HG03565 (cell line): Measurements from ENCODE around the gene PDLIM1.
A peak's percentile ranks its signal among the peaks of the same experiment; 100 is the strongest.

Experiments
- ATAC-seq: cut with Tn5 transposase; IDR thresholded peaks from one replicate; pipeline ENCODE4 v1.9.1; 2021; ENCODE audit warnings: mild to moderate bottlenecking, moderate library complexity; ENCODE audit not compliant: unreplicated experiment

Gene PDLIM1

DNA sequence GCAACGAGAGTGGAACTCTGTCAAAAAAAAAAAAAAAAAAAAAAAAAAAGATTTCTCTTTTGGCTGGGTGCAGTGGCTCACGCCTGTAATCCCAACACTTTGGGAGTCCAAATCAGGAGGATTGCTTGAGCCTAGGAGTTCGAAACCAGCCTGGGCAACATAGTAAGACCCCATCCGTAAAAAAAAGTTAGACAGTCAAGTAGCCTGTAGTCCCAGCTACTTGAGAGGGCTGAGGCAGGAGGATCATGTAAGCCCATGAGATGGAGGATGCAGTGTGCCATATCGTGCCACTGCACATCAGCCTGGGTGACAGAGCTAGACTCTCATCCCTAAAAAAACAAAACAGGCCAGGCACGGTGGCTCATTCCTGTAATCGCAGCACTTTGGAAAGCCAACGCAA lies 25.2 kb downstream of the PDLIM1 start:
- no peak for ATAC-seq

DNA sequence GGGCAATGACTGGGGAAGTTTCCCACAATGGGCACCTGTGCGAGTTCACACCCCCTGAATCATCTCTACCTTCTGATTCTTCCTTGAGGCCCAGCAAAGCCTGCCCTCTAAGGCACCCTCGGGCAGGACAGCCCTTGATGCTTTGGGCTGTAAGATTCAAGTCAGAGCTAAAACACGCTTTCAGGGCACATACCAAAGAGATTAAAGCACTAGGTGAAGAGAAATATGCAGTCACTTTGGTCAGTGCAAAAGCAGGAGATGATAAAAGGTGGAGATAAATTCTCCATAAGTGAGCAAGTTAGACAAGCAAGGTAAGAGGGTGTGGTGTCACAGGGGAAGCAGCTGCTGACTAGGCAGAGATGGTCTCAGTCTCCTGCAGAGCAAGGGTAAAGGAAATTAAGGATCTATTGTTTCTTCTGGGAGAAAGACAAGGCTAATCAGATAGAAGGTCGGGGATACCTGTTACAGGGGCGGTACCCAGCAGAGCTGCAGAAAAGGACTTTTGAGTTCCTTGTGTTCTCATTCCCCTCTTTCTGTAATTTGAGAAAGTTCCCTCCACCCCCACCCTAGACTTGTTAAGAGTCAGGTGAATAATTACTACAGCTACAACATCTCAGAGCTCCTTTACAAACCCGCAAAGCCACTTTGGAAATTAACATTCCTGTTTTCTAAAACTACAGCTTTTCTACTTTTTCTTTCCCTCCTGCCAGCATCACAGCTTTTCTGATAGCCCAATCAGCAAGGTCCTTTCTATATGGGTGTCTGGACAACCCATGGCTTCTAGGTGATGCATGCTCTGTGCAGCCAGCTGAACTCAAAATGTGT lies 26.4 kb downstream of the PDLIM1 start:
- no peak for ATAC-seq

DNA sequence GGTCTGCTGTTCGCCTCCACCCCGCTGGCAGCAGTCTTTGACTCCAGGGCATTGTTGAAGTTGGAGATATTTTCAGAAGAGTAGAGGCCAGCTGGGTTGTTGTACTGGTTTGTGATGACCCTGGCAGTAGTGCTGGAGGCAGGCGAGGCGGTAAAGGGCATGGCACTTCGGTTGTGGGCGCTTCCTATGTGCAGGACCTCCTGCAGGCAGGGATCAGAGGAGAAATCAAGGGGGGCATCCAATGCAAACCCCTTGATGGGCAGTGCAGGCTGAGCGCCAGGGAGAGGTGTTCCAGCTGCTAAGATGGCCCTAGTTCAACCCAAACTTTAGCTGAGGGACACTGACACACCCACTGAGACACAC lies 27.0 kb downstream of the PDLIM1 start:
- ATAC-seq, result no peak

DNA sequence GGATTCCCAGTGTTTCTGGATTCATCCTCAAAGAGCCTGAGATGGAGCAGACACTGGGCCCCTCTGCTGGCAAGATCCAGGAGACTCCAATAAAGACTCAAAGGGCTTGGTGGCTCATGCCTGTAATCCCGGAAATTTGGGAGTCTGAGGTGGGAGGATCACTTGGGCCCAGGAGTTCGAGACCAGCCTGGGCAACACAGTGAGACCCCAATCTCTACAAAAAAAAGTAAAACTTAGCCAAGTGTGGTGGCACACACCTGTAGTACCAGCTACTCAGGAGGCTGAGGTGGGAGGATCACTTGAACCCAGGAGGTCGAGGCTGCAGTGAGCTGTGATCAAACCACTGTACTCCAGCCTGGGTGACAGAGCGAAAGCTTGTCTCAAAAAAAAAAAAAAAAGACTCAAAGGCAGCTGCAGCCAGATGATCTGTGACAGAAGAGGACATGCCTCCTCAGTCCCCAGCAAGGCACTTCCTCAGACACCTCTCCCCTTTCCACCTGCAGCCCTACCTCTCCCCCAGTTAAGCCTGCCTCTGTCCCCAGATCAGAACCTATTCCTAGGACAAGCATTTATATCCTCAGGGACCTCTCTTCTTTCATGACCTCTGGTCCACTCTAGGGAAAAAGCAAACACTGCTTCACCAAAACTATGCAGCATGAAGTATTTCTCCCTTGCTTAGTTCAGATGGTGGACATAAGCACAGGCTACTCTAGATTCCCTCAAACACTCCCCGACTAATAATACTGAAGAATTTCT lies 27.9 kb downstream of the PDLIM1 start:
- no peak for ATAC-seq

DNA sequence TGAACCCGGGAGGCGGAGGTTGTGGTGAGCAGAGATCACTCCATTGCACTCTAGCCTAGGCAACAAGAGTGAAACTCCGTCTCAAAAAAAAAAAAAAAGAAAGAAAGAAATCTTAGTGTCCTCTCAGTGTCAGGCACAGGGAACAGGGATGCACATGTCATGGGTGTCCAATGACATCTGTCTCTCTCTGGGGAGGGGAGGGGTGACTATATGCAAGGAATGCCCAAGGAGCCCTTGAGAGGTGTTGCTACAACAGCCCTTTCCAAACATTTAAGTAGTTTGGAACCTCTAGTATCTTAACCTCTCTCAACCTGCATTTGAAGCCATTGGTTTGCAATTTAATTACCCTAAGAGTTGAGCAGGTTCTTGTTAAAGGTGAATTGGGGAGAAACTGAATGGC lies 28.9 kb downstream of the PDLIM1 start:
- ATAC-seq, result no peak

DNA sequence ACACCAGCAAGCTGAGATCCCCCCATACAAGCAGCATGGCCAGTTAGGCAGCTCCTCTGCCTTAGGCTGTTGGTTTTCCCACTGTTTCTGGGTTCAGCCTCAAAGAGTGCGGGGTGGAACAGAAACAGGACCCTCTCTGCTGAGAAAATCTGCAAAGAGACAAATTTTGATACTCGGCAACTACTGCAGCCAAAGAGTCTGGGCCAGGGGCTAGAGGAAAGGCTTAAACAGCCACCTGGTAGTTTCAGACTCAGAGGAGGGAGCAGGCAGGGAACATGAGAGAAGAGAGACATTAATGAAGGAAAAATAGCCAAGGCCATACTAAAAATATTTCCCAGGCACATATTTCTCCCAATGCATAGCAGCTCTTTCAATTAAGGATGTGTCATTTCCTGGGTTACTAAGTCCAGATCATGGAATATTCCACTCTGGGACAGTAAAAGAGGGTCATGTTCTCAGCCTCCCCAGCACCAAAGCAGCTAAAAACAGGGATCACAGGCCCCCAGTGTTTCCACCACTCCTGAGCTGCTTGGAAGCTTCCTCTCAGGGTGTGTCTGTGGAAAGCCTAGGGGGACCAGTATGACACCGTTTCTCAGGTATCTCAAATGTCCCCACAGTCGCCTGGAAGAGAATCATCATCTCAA lies 29.8 kb downstream of the PDLIM1 start:
- no peak for ATAC-seq

DNA sequence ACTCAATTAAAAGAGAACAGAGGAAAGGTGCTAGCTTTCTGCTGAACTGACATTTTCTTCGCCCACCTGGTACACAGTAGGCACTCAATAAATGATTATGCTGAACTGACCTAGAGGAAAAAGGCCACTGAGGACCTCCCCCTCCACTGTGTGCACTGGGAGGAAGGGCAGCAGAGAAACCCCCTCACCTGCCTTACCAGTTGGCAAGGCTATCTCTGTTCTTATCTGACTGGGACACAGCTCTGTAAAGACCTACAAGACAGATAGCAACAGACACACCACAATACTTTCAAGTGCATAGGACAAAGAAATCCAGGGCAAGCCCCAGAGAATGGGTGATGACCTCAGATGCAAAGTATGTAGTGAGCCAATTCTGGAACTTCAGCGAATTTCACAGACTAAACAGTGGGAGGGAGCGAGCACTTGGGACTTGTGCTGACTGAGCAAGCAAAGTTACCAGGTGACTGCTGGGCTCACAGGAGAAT lies 30.4 kb downstream of the PDLIM1 start:
- ATAC-seq, result peak; percentile 70

DNA sequence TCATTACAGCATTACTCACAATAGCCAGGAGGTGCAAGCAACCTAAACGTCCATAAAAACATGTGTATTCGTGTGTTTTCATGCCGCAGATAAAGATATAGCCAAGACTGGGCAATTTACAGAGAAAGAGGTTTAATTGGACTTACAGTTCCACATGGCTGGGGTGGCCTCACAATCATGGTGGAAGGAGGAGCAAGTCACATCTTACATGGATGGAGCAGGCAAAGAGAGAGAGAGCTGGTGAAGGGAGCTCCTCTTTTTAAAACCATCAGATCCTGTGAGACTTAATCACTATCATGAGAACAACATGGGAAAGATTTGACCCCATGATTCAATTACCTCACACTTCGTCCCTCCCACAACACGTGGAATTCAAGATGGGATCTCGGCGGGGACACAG lies 33.0 kb downstream of the PDLIM1 start:
- no peak for ATAC-seq

DNA sequence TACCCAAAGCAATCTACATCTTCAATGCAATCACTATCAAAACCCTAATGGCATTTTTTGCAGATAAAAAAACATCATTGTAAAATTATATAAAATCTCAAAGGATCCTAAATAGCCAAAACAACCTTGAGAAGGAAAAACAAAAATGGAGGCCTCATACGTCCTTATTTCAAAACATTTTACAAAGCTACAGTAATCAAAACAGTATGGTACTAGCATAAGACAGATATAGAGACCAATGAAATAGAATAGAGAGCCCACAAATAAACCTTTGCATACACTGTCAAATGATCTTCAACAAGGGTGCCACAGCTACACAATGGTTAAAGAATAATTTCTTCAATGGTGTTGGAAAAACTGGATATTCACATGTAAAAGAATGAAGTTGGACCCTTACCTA lies 34.5 kb downstream of the PDLIM1 start:
- ATAC-seq, result no peak

DNA sequence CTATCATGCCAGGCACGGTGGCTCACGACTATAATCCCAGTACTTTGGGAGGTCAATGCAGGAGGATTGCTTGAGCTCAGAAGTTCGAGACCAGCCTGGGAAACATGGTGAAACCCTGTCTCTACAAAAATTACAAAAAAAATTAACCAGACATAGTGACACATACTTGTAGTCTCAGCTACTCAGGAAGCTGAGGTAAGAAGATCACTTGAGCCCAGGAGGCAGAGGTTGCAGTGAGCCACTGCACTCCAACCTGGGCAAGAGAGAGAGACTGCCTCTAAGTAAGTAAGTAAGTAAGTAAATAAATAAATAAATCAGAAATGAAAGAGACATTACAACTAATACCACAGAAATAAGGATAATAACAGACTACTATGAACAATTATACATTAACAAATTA lies 36.2 kb downstream of the PDLIM1 start:
- no peak for ATAC-seq

DNA sequence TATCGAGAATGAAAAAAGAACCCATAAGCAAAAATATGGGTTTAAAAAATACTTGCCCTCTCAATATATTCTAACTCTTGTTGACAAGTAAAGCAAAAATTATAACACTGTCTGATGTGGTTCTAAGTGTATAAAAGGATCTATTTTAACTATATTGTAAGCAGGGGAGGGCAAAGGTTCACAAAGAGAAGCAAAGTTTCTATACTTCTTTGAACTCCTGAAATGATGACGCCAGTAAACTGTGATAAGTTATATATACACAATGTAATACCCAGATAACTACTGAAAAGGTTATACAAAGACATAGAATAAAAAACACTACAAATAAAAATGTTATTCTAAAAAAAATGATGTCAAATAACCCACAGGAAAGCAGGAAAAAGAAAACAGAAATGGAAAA lies 37.1 kb downstream of the PDLIM1 start:
- no peak for ATAC-seq

DNA sequence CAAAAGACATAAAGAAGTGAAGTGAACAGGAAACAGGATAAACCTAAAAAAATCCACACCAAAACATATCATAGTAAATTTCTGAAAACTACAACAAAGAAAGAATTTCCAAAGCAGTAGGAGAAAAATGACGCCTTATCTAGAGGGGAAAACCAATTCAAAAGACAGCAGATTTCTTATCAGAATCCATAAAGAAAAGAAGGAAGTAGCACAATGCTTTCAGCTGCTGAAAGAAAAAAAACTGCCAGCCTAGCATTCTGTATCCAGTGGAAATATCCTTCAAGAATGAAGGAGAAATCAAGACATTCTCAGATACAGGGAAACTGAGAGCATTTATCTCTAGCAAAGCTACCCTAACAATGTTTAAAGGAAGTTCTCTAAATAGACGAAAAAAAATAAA lies 37.8 kb downstream of the PDLIM1 start:
- ATAC-seq, result no peak

DNA sequence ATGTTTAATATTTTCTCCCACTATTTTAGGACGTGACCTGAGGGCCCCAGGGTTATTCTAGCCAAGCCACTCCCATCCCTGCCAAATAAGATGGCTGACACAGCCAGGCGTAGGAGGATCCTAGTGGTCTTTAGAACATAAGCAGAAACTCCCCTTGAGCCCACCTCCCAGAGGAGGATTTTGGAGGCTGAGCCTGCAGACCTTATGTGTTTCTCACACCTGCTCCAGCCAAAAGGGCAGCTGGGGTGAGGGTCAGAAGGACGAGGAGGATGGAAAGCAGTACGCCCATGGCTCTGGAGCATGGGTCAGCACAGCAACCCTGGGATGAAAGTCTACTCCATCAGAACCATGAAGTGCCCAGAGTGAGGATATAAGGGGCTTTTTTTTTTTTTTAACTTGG lies 39.9 kb downstream of the PDLIM1 start:
- no peak for ATAC-seq

DNA sequence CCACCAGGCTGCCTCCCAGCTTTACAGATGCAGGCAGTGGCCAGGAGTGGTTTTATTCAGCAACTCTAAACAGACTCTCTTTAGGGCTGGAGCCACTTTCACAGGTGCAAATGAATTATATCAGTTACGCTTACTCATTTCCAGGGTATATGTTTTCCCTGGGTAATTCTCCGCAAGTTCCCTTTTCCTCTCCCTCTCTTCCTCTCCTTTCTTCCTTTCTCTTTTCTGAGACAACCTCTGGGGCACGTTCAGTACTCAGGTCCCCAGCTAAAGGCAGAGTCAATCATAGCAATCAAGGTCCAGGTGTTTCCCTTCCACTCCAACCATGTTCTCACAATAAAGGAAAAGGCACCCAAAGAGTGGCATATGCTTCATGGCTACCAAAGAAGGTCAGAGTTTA lies 41.3 kb downstream of the PDLIM1 start:
- no peak for ATAC-seq

DNA sequence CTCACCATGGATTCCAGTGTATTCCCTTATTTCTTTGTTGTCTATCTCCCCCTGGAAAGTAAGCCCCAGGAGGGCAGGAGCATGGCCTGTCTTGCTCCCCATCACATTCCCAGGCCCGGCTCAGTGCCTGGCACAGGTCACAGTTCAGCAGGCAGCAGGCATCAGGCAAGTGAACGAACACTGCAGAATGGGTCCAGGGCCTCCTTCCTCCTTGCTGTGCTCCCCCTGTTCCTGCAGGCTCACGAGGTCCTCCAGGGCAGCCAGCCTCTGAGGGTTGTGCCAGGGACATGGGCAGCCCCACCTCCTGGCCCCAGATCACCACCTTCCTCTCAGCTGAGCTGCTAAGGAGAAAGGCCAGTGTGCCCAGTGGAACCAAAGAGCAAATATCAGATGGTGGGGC lies 41.8 kb downstream of the PDLIM1 start:
- ATAC-seq, result no peak

DNA sequence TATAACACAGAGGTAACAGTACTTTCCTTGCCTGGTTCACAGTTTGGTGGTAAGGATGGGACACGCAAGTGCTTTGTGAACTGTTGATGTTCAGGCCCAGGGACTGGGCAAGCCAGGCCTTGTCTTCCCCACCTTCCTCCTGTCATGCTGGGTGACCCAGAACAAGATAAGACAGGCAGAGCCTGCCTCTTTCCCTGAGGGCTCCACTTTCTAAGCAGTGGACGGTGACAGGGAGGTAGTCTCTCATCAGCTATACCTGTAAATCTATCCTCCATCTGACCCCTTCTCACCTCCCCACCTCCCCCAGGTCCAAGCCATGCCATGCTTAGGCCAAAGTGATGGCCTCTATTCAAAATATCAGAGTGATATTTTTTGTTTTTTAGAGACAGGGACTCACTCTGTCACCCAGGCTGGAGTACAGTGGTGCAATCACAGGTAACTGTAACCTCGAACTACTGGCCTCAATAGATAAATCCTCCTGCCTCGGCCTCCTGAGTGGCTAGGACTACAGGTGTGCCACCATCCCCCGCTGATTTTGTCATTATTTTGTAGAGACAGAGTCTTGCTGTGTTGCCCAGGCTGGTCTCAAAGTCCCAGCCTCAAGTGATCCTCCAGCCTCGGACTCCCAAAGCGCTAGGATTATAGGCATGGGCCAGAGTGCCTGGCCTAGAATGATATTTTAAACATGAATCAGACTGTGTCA lies 42.8 kb downstream of the PDLIM1 start:
- ATAC-seq, result no peak

DNA sequence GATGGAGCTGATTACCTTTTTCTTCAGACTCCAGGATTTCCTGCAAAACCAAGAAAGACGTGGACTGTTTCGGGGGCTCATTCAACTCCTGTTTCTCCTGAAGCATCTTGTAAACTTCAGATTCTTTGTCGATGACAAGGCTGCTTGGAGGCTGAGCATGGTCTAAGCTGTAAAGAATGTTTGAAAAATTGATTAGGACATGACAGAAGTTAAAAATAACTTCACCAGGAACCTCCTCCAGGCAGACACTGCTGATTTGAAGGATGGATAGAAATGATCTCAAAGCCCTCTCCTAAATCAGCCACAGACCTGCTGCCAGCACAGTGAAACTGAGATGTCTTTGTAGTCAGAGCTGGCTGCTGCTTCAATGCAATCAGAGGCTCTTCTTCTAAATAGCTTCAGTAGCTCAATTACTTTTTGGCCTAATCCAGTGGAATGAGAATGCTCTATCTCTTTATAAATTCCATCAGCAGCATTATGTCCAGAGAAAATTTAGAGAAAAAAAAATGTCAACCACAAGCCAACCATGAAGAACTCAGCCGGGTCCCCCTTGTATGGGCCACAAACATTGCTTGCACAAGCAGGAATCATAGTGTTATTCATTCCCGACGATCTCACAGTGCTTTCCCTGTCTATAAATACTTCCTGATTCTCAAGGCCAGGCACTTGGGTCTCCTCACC lies 43.5 kb downstream of the PDLIM1 start:
- ATAC-seq, result no peak

DNA sequence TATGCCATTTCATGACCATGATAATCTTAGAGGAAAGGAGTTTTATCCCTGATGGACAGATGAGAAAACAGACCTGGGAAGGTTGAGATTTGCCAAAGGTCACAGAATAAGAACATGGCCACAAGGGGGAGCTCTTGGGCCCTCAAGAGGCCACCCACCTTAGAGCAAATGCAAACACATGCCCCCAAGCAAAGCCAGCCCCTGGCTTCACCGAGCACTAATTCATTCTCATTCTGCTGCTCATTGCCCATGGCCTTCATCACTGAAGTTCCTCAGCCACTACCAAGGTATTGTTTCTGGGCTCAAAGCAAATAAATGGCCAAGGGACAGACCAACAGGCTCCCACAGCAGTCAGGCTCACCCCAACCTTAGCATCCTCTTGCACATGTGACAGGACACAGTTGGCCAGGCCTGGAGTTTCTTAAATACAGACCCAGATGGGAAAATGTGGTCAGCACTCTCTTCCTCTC lies 44.2 kb downstream of the PDLIM1 start:
- peak; percentile 27 for ATAC-seq

DNA sequence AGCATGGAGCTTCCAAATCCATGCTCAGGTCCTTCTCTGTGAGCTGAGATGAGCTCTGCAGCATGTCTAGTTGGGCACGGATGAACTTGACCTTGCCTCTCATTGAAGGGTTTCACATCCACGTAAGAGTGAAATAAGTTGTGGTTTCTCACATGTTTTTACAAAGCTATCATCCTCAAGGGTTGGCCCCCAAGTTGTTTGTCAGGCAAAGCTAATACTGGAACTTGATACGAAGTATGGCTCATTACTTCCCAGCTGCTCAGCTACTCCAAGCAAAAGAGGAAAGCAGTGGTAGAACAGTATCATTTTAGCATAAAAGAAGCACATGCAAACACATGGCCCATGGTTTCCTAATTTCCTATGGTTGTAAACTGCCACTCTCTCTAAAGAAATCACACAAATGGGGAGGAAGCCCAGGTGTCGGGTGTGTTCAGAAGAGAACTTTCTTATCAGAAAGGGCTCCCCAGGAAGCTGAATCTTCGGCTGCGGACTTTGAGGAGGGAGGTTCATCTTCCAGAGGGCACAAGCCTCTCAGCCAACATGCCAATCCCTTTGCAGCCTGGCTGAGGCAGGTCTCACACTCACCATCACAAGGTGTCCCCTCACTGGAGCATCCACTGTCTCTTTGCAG lies 45.3 kb downstream of the PDLIM1 start:
- ATAC-seq, result peak; percentile 87

DNA sequence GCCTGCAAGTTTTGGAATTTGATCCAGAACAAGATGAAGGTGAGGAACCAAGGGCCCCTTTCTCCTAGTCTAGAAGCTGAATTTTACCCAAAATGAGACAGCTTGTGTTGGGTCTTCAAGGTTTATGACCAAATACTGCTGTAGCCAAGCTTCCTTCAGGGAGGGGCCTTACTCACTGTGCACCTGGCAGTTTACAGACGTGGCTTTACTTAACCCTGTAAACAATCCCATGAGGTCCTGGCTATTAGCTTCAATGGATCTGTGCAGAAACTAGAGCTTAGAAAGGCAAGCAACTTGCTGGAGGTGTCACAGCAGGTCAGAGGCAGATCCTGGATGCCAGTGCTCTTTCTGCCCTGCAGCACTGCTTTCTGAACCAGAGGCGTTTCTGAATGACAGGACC lies 46.7 kb downstream of the PDLIM1 start:
- ATAC-seq, result no peak
